Measurements from ENCODE around the gene FAM135A. TPM values are rescaled to one million over a fixed set of nuclear protein-coding genes. Genes with fewer than 3 reads are reported as not detected.

The FAM135A gene
- total RNA-seq, 1 experiment from 2014 or later, result 31.0 TPM

- Mint-ChIP-seq H3K27ac (no peak overlapping the region), H3K4me3 (no peak overlapping the region), H3K36me3 (ENCODE audit: insufficient read depth in 1 of 3, low read depth in 3 of 3) (peaks cover 5 to 17% (median 15%) of the 10 kb centered on the region in 3 experiments; a peak in 6 of 7 replicates), H3K4me1 (no peaks in the 10 kb centered on the region), H3K9me3 (no peaks in the 10 kb centered on the region), H3K27me3 (ENCODE audit: low read depth) (no peaks in the 10 kb centered on the region)
- no peak overlapping the region for H3T11ph ChIP-seq (ENCODE audit: low read length)
- H3K4me2 ChIP-seq (ENCODE audit: insufficient read depth, insufficient read length, low read length), result no peak overlapping the region
- no peak overlapping the region for H2BK12ac ChIP-seq (ENCODE audit: insufficient read length, low read depth, low read length)
- H3K4ac ChIP-seq (ENCODE audit: low read depth, low read length), result no peak overlapping the region
- H2BK15ac ChIP-seq (ENCODE audit: low read depth, low read length), result no peak overlapping the region
- no peaks in the 10 kb centered on the region for H3K9me3 ChIP-seq (ENCODE audit: control insufficient read depth, low read depth, low read length)
- no peak for TF ChIP-seq CTCF (conservative IDR thresholded peaks at IDR 0.05)
- no peak overlapping the region for H3K18ac ChIP-seq (ENCODE audit: insufficient read length, low read depth, low read length)
- H3K14ac ChIP-seq (ENCODE audit: insufficient read depth, low read length), result no peak overlapping the region
- H3K27me3 ChIP-seq (ENCODE audit: insufficient read depth, low read length), result no peaks in the 10 kb centered on the region
- H3K79me1 ChIP-seq (ENCODE audit: insufficient read depth, low read depth, low read length, poor library complexity, severe bottlenecking), result no peaks in the 10 kb centered on the region
- no peaks in the 10 kb centered on the region for H4K20me1 ChIP-seq (ENCODE audit: control insufficient read depth, insufficient read depth, insufficient read length)
- H2AK5ac ChIP-seq (ENCODE audit: insufficient read length, low read length), result no peak overlapping the region
- H2BK5ac ChIP-seq (ENCODE audit: insufficient read length, low read length), result no peak overlapping the region
- no peak overlapping the region for H2AFZ ChIP-seq (ENCODE audit: low read length)
- no peak overlapping the region for H4K91ac ChIP-seq (ENCODE audit: insufficient read length, low read depth, low read length)
- no peak overlapping the region for H3K9ac ChIP-seq (ENCODE audit: extremely low read depth, insufficient read length, low read length)
- no peak overlapping the region for H4K8ac ChIP-seq (replicated peaks; ENCODE audit: insufficient read length, low read depth, low read length)
- no peaks in the 10 kb centered on the region for H3K23me2 ChIP-seq (ENCODE audit: insufficient read length, low read depth, low read length, poor library complexity, severe bottlenecking)
- H2BK20ac ChIP-seq (ENCODE audit: low read depth, low read length, poor library complexity, severe bottlenecking), result no peak overlapping the region
- WGBS (ENCODE audit: extremely low coverage, insufficient read length, low lambda C conversion rate), result no CpG with 5 or more reads among the region's 1 CpG
- no peak overlapping the region for H2BK120ac ChIP-seq (ENCODE audit: low read depth, low read length, poor library complexity, severe bottlenecking)
- no peak overlapping the region for H4K5ac ChIP-seq (ENCODE audit: insufficient read length, low read depth, low read length)
- no peak overlapping the region for H3K23ac ChIP-seq (ENCODE audit: insufficient read length, low read depth, low read length)
- no peaks in the 10 kb centered on the region for H3K79me2 ChIP-seq (ENCODE audit: insufficient read depth, low read length)
- H3K4me1 ChIP-seq (ENCODE audit: insufficient read depth, low read length), result no peaks in the 10 kb centered on the region
- H3K27ac ChIP-seq (ENCODE audit: insufficient read length, low read depth, low read length), result no peak overlapping the region
- no peak overlapping the region for H3K56ac ChIP-seq (ENCODE audit: insufficient read length, low read depth, low read length)
- DNase-seq, result no peak
Measured at GRCh38 chr6:70538376-70538775, 125.1 kb downstream of the FAM135A start.
